Skeletal muscle tissue (tissue), 4 donors: ENCODE results near the gene VPS13D. TPM values are rescaled to one million over a fixed set of nuclear protein-coding genes. Genes with fewer than 3 reads are reported as not detected.

Experiments
- H3K27ac ChIP-seq: one replicate; pipeline ENCODE4 v1.7.0; 2013; ENCODE audit warnings: mild to moderate bottlenecking, low read depth, low read length, inconsistent platforms
- H3K27me3 ChIP-seq, 3 donors: one replicate each; pipeline ENCODE4 v1.7.0; 2013; ENCODE audit warnings: low read length in 3 of 3; ENCODE audit not compliant: control insufficient read depth in 3 of 3, insufficient read depth in 3 of 3
- H3K36me3 ChIP-seq, 3 donors: one replicate each; pipeline ENCODE4 v1.7.0; 2013; ENCODE audit warnings: low read length in 3 of 3; ENCODE audit not compliant: control insufficient read depth in 3 of 3, insufficient read depth in 3 of 3
- H3K4me1 ChIP-seq, 3 donors: one replicate each; pipeline ENCODE4 v1.7.0; 2013; ENCODE audit warnings: low read length in 3 of 3, mild to moderate bottlenecking in 3 of 3; ENCODE audit not compliant: control insufficient read depth in 3 of 3, insufficient read depth in 3 of 3
- H3K4me3 ChIP-seq, 3 donors: one replicate each; pipeline ENCODE4 v1.7.0; 2013; ENCODE audit warnings: low read length in 3 of 3
- H3K9ac ChIP-seq, 3 donors: one replicate each; pipeline ENCODE4 v1.7.0; 2013; ENCODE audit warnings: low read length in 3 of 3, mild to moderate bottlenecking in 3 of 3, moderate library complexity in 2 of 3, low read depth in 1 of 3
- H3K9me3 ChIP-seq, 3 donors: one replicate each; pipeline ENCODE4 v1.7.0; 2013; ENCODE audit warnings: low read length in 3 of 3; ENCODE audit not compliant: control insufficient read depth in 3 of 3
- total RNA-seq: library from RNA; depleted of rRNA; stranded (reverse); fragments of >200 nt; gene quantifications from one replicate; pipeline ENCODE4 v1.2.3, GENCODE V29; 2014
- donor health status: Osteomylitis.

The VPS13D gene
- total RNA-seq, 1 donor from 2014 or later, result 40.2 TPM

- H3K27ac ChIP-seq, result no peak overlapping the region
- H3K9ac ChIP-seq, result no peak overlapping the region
- no peak overlapping the region for H3K4me3 ChIP-seq
- H3K9me3 ChIP-seq, result no peaks in the 10 kb centered on the region
- peaks cover 3 to 19% (median 11%) of the 10 kb centered on the region in 3 donors for H3K4me1 ChIP-seq
- H3K36me3 ChIP-seq, result peaks cover 16 to 22% (median 21%) of the 10 kb centered on the region in 3 donors
- H3K27me3 ChIP-seq, result no peaks in the 10 kb centered on the region
These were observed 182.6 kb downstream of the VPS13D start for GRCh38 chr1:12412439-12412838.

DNA sequence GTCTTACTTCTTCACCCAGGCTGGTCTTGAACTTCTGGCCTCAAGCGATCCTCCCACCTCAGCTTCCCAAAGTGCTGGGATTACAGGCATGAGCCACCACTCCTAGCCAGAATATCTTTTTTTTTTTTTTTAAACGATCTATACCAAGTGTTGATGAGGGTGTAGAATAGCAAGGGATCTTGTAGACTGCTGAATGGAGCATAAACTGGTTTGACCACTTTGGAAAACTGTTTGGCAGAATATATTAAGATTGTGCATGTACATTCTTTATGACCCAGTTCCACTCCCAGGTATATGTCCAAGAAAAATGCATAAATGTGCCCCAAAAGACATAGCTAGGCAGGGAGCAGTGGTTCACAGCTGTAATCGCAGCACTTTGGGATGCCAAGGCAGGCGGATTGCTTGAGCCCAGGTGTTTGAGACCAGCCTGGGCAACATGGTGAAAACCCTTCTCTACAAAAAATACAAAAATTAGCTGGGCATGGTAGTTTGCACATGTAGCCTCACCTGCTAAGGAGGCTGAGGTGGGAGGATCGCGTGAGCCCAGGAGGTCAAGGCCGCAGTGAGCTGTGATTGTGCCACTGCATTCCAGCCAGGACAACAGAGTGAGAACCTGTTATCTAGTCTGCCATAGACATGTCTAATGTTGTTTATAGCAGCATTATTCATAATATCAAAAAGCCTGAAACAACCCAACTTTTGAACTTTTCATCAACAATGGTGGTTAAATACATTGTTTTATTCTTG lies 184.0 kb downstream of the VPS13D start:
- Histone ChIP-seq H3K27ac (no peak overlapping the region), H3K36me3 (peaks cover 16 to 28% (median 21%) of the 10 kb centered on the region in 3 donors), H3K9ac (no peak overlapping the region), H3K4me1 (peaks cover 0 to 6% (median 3%) of the 10 kb centered on the region in 3 donors), H3K4me3 (no peak overlapping the region), H3K27me3 (no peaks in the 10 kb centered on the region), H3K9me3 (no peaks in the 10 kb centered on the region)

- Histone ChIP-seq H3K4me3 (no peak overlapping the region), H3K27ac (no peak overlapping the region), H3K27me3 (no peaks in the 10 kb centered on the region), H3K9ac (no peak overlapping the region), H3K36me3 (peaks cover 16 to 31% (median 24%) of the 10 kb centered on the region in 3 donors), H3K4me1 (peaks cover 0 to 6% (median 0%) of the 10 kb centered on the region in 3 donors), H3K9me3 (no peaks in the 10 kb centered on the region)
These were observed 184.7 kb downstream of the VPS13D start for GRCh38 chr1:12414444-12415018.

DNA sequence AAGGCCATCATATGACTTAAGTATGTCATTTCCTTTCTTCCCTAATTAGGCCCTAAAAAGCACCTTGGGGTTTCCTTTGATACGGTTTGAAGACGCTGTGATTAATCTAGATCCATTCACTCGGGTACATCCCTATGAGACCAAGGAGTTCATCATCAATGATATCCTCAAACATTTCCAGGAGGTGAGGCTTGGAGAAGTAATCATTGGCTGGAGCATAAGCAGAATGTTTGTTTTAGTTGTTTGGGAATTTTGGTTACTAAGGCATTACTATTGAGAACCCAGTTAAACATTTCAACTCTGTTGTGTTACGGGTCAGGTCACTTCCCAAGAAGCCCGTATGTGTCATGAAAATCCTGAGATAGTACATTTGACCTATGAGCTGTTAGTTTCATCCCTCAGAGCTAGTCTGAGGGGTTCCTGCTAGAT lies 185.2 kb downstream of the VPS13D start:
- Histone ChIP-seq H3K9me3 (no peaks in the 10 kb centered on the region), H3K27me3 (no peaks in the 10 kb centered on the region), H3K4me3 (no peak overlapping the region), H3K27ac (no peak overlapping the region), H3K9ac (no peak overlapping the region), H3K36me3 (peaks cover 16 to 31% (median 24%) of the 10 kb centered on the region in 3 donors), H3K4me1 (peaks cover 0 to under 1% (median 0%) of the 10 kb centered on the region in 3 donors)

DNA sequence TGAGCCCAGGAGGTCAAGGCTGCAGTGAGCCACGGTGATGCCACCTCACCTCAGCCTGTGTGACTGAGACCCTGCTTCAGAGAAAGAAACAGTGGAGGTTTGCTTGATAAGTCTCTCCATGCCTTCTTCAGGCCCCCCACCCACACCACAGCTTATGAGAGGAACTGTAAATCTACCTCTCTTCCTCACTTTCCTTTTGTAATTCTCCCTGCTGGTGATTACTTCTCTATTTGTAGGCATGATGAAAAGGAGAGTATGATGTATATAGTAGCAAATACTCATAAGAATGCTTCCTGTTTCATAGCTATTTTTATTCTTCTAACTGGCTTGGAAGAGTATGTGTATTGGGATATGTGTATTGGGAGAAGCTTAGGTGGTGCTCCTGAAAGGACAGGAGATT lies 186.3 kb downstream of the VPS13D start:
- H3K9ac ChIP-seq, result no peak overlapping the region
- no peak overlapping the region for H3K4me3 ChIP-seq
- H3K27ac ChIP-seq, result no peak overlapping the region
- H3K36me3 ChIP-seq, result peaks cover 16 to 31% (median 24%) of the 10 kb centered on the region in 3 donors
- H3K27me3 ChIP-seq, result no peaks in the 10 kb centered on the region
- no peaks in the 10 kb centered on the region for H3K9me3 ChIP-seq
- H3K4me1 ChIP-seq, result no peaks in the 10 kb centered on the region

DNA sequence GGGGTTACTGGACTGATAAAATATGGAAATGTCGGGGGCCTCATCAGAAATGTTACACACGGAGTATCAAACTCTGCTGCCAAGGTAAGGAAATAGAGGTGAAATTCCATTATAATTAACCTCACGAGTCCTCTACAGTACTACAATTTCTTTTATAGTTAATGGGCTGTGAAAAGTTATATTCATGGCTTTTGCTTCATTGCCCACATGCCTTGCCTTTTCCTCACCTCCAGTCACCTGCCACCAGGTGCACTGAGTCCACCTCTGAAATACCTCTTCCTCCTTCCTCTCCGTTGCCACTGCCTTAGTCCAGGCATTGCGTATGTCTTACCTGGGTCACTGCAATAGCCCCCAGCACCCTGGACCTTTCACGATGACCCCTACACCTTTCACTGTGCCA lies 186.9 kb downstream of the VPS13D start:
- Histone ChIP-seq H3K9me3 (no peaks in the 10 kb centered on the region), H3K9ac (no peak overlapping the region), H3K27ac (no peak overlapping the region), H3K4me3 (no peak overlapping the region), H3K4me1 (no peaks in the 10 kb centered on the region), H3K27me3 (no peaks in the 10 kb centered on the region), H3K36me3 (peaks cover 14 to 31% (median 22%) of the 10 kb centered on the region in 3 donors)

DNA sequence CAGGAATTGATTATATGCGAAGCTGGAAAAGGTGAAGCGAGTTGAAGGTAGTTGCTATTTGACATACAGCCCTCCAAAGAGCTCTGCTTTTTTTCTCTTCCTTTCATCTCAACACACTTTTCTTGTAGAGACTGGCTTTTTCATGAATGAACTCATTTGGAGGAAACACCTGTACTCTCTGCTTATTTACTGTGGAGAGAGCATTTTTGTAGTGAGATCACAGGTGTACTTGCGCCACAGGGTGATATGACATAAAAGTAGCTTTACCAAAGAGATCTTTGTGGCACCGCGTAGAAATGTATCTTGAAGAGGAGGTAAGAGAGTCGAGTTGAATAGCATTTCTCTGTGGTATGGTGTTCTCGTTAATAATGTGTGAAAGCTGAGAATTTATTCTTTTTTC lies 187.6 kb downstream of the VPS13D start:
- Histone ChIP-seq H3K4me3 (no peak overlapping the region), H3K27me3 (no peaks in the 10 kb centered on the region), H3K9me3 (no peaks in the 10 kb centered on the region), H3K4me1 (no peaks in the 10 kb centered on the region), H3K27ac (no peak overlapping the region), H3K36me3 (peaks cover 13 to 30% (median 15%) of the 10 kb centered on the region in 3 donors), H3K9ac (no peak overlapping the region)

DNA sequence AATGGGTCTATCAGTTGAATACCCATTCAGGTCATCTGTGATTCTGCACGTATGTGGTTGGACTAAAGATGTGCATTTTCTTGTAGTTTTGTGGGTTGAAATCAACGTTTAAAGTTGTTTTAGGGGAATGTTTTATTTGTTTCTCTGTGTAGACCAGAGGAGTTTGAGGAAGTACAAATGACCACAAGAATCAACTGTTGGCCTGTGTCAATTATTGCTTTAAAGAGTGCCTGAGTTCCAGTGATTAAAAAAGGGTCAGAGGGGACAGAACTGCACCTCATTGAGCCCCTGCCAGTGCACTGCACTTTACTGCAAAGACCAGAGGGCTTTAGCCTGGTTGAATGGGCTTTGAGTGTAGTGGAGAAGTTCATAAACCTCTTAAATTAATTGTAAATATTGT lies 190.3 kb downstream of the VPS13D start:
- Histone ChIP-seq H3K4me3 (no peak overlapping the region), H3K36me3 (peaks cover 12 to 24% (median 13%) of the 10 kb centered on the region in 3 donors), H3K4me1 (peaks cover 4 to 10% (median 7%) of the 10 kb centered on the region in 3 donors)

GRCh38 chr1:12422488-12422887 lies 192.7 kb downstream of the VPS13D start:
- H3K27me3 ChIP-seq, result no peaks in the 10 kb centered on the region
- no peak overlapping the region for H3K27ac ChIP-seq
- H3K4me1 ChIP-seq, result peaks cover 4 to 10% (median 7%) of the 10 kb centered on the region in 3 donors
- H3K4me3 ChIP-seq, result no peak overlapping the region
- peaks cover 0 to 10% (median 3%) of the 10 kb centered on the region in 3 donors for H3K36me3 ChIP-seq
- no peak overlapping the region for H3K9ac ChIP-seq
- no peaks in the 10 kb centered on the region for H3K9me3 ChIP-seq

More for the DNA sequence above, 190.3 kb downstream of the VPS13D start:
- Histone ChIP-seq H3K27me3 (no peaks in the 10 kb centered on the region), H3K9me3 (no peaks in the 10 kb centered on the region), H3K27ac (no peak overlapping the region), H3K9ac (no peak overlapping the region)

DNA sequence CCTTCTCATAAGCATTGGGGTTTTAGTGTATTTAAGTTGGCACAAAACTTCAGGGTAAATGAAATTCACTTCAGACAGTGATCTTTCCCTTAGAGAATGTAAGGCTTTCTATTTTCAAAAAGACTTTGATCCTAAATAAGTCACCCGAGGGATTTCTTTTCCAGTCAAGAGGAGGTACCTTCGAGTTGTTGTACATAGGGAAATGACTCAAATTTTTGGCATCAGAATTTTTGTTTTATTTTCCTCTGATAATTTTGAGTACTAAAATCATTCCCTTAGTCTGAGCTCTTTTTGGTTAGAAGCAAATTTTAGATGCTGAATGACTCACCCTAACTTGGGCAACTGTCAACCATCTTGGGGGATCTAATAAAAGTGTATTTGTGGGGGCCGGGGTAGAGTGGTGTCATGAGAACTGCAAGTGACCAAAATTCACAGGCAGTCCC lies 194.3 kb downstream of the VPS13D start:
- peak overlapping the region; percentile 68 for H3K27ac ChIP-seq
- H3K9ac ChIP-seq, result no peak overlapping the region
- peaks cover 0 to 9% (median under 1%) of the 10 kb centered on the region in 3 donors for H3K36me3 ChIP-seq

More for the DNA sequence above, 194.3 kb downstream of the VPS13D start:
- Histone ChIP-seq H3K27me3 (no peaks in the 10 kb centered on the region), H3K9me3 (no peaks in the 10 kb centered on the region), H3K4me1 (peaks cover 4 to 10% (median 7%) of the 10 kb centered on the region in 3 donors), H3K4me3 (no peak overlapping the region)
